Body of pancreas (tissue), 4 donors: Measurements from ENCODE around the gene ABHD3. TPM values are rescaled to one million over a fixed set of nuclear protein-coding genes. Genes with fewer than 3 reads are reported as not detected.

ENCODE experiments used
- ATAC-seq: fragments of 150-250 bp; one replicate; pipeline ENCODE4 v1.9.1; 2016
- DNase-seq, 4 donors: peaks; one replicate each; pipeline ENCODE4 v3.0.0-alpha.2; 2019
- H3K27ac ChIP-seq, 4 donors: fragments of 200-600 bp; sonication (generic); 1 replicate in 3 of 4; 2 replicates in 1 of 4; pipeline versions ENCODE4 v1.5.1 to v1.6.1; 2016 to 2019; ENCODE audit warnings: mild to moderate bottlenecking in 1 of 4, mixed read lengths in 1 of 4, moderate library complexity in 1 of 4
- H3K27me3 ChIP-seq, 2 donors: fragments of 200-600 bp; sonication (generic); one replicate each; pipeline ENCODE4 v1.6.0; 2016; ENCODE audit warnings: mild to moderate bottlenecking in 1 of 2
- H3K36me3 ChIP-seq, 2 donors: fragments of 200-600 bp; sonication (generic); replicated peaks in 1 of 2; 2 replicates each; pipeline ENCODE4 v1.5.1; 2016; ENCODE audit warnings: low read depth in 2 of 2; ENCODE audit not compliant: insufficient read depth in 1 of 2
- H3K4me1 ChIP-seq: fragments of 200-600 bp; sonication (generic); one replicate; pipeline ENCODE4 v1.6.0; 2016
- H3K4me3 ChIP-seq, 2 donors: fragments of 200-600 bp; sonication (generic); 1 replicate in 1 of 2; 2 replicates in 1 of 2; pipeline ENCODE4 v1.5.1; 2016 to 2019
- H3K9me3 ChIP-seq, 3 donors: fragments of 200-600 bp; sonication (generic); 1 replicate in 2 of 3; 2 replicates in 1 of 3; pipeline ENCODE4 v1.5.1; 2016
- CTCF ChIP-seq, 7 experiments: fragments of 450-650 bp in 4 of 7; fragments of 200-600 bp in 3 of 7; sonication (generic) in 3 of 7; IDR thresholded peaks; one replicate each; pipeline ENCODE4 v1.5.1; 2016 to 2019; ENCODE audit warnings: antibody characterized with exemption in 7 of 7
- POLR2A ChIP-seq, 3 donors: fragments of 450-650 bp; IDR thresholded peaks; one replicate each; pipeline ENCODE4 v1.6.1; 2016; ENCODE audit warnings: antibody characterized with exemption in 3 of 3, mild to moderate bottlenecking in 2 of 3
- WGBS, 2 donors: methylation state at CpG; one replicate each; pipeline ENCODE4 v1.1.5; 2017; 5-methylcytosine and 5-hydroxymethylcytosine counted together
- intact Hi-C: fragments of 100-400 bp; cut with DNase I; formaldehyde crosslinking; loops from one replicate; pipeline ENCODE4 v1.15.1; 2023
- total RNA-seq, 2 donors: library from RNA; depleted of rRNA; stranded (reverse); fragments of >200 nt; gene quantifications; one replicate each; pipeline ENCODE4 v1.1.0, GENCODE V29; 2016

The ABHD3 gene
- total RNA-seq, 2 donors from 2014 or later: 1.6 to 19.2 TPM

GRCh38 chr18:21638822-21639221 is 65.8 kb downstream of the ABHD3 start:
- no peaks in the 10 kb centered on the region for H3K9me3 ChIP-seq
- no peaks in the 10 kb centered on the region for H3K4me1 ChIP-seq
- H3K36me3 ChIP-seq: no peaks in the 10 kb centered on the region
- TF ChIP-seq POLR2A (IDR thresholded peaks at IDR 0.05) (no peak), CTCF (IDR thresholded peaks at IDR 0.05) (no peak)
- H3K27ac ChIP-seq: no peak overlapping the region
- intact Hi-C loops: no loop called here
- H3K27me3 ChIP-seq: no peaks in the 10 kb centered on the region
- no peak overlapping the region for H3K4me3 ChIP-seq
- no peak for DNase-seq
- WGBS, 2 donors: 86 to 89% methylated on average over 3 of the region's 3 CpGs
- ATAC-seq: no peak

GRCh38 chr18:21636769-21637168 is 67.8 kb downstream of the ABHD3 start:
- no peaks in the 10 kb centered on the region for H3K9me3 ChIP-seq
- intact Hi-C loops: no loop called here
- no peak overlapping the region for H3K27ac ChIP-seq
- H3K4me3 ChIP-seq: no peak overlapping the region
- peaks cover 0 to 2% of the 10 kb centered on the region in 2 donors for H3K36me3 ChIP-seq
- no peaks in the 10 kb centered on the region for H3K4me1 ChIP-seq
- WGBS, 2 donors: 93 to 96% methylated on average over 13 of the region's 13 CpGs
- ATAC-seq (no peak), DNase-seq (no peak)
- no peaks in the 10 kb centered on the region for H3K27me3 ChIP-seq
- no peak for TF ChIP-seq CTCF (IDR thresholded peaks at IDR 0.05)
- no peak for TF ChIP-seq POLR2A (IDR thresholded peaks at IDR 0.05)

GRCh38 chr18:21634588-21635199 is 69.9 kb downstream of the ABHD3 start:
- 88 to 94% methylated on average over 4 of the region's 4 CpGs for WGBS, 2 donors
- Histone ChIP-seq H3K27ac (no peak overlapping the region), H3K4me1 (no peaks in the 10 kb centered on the region), H3K27me3 (no peaks in the 10 kb centered on the region), H3K4me3 (no peak overlapping the region), H3K9me3 (no peaks in the 10 kb centered on the region), H3K36me3 (peaks cover 0 to 8% of the 10 kb centered on the region in 2 donors)
- TF ChIP-seq POLR2A (IDR thresholded peaks at IDR 0.05) (no peak), CTCF (IDR thresholded peaks at IDR 0.05) (no peak)
- ATAC-seq: no peak
- DNase-seq: no peak
- intact Hi-C loops: no loop called here

GRCh38 chr18:21632393-21632792 is 72.2 kb downstream of the ABHD3 start:
- no peaks in the 10 kb centered on the region for H3K4me1 ChIP-seq
- H3K4me3 ChIP-seq: no peak overlapping the region
- H3K27me3 ChIP-seq: no peaks in the 10 kb centered on the region
- H3K36me3 ChIP-seq: peaks cover 4 to 12% of the 10 kb centered on the region in 2 donors
- no peak overlapping the region for H3K27ac ChIP-seq
- intact Hi-C loops: no loop called here
- H3K9me3 ChIP-seq: no peaks in the 10 kb centered on the region
- TF ChIP-seq CTCF (IDR thresholded peaks at IDR 0.05) (no peak), POLR2A (IDR thresholded peaks at IDR 0.05) (no peak)
- ATAC-seq (no peak), DNase-seq (no peak)
- WGBS, 2 donors: 92 to 93% methylated on average over 1 of the region's 1 CpG
